Calu3 (cell line): ENCODE results near the gene RNF44. TPM values are rescaled to one million over a fixed set of nuclear protein-coding genes. Genes with fewer than 3 reads are reported as not detected.

Source experiments
- BruUV-seq: library from RNA; stranded (reverse); fragments of 400-500 nt; replicated peaks from 2 replicates; lab custom pipeline; 2021; lab: Mats Ljungman, UMichigan
- CTCF ChIA-PET: fragments of 300-600 bp; sonication (Branson Sonifier 250); formaldehyde crosslinking; loops from one replicate; lab custom pipeline; 2022; ENCODE audit warnings: antibody characterized with exemption; lab: Charles Lee
- DNase-seq: peaks from one replicate; pipeline ENCODE4 v3.0.0; 2022
- H3K27ac Mint-ChIP-seq: one replicate; pipeline ENCODE4 v1.8.0; 2022; ENCODE audit warnings: mixed read lengths; ENCODE audit not compliant: unreplicated experiment
- H3K27me3 Mint-ChIP-seq: one replicate; pipeline ENCODE4 v1.8.0; 2022; ENCODE audit warnings: mixed read lengths; ENCODE audit not compliant: unreplicated experiment
- H3K36me3 Mint-ChIP-seq: one replicate; pipeline ENCODE4 v1.8.0; 2022; ENCODE audit warnings: mild to moderate bottlenecking, moderate library complexity, mixed read lengths; ENCODE audit not compliant: insufficient read depth, unreplicated experiment
- H3K4me1 Mint-ChIP-seq: one replicate; pipeline ENCODE4 v1.8.0; 2022; ENCODE audit warnings: mild to moderate bottlenecking, low read depth, mixed read lengths; ENCODE audit not compliant: unreplicated experiment
- H3K4me3 Mint-ChIP-seq: one replicate; pipeline ENCODE4 v1.8.0; 2022; ENCODE audit warnings: mild to moderate bottlenecking, low read depth, moderate library complexity, mixed read lengths; ENCODE audit not compliant: unreplicated experiment
- H3K9me3 Mint-ChIP-seq: one replicate; pipeline ENCODE4 v1.8.0; 2022; ENCODE audit warnings: low read depth, mixed read lengths; ENCODE audit not compliant: unreplicated experiment
- intact Hi-C: fragments of 100-400 bp; cut with micrococcal nuclease; formaldehyde crosslinking; loops from one replicate; pipeline ENCODE4 v1.10.0; 2022; ENCODE audit not compliant: unreplicated experiment
- total RNA-seq: library from RNA; stranded (reverse); gene quantifications from 2 replicates; pipeline ENCODE4 v1.2.3, GENCODE V29; 2022
- TF ChIP-seq, protein P1 (sequence below): fragments of 200-600 bp; IDR thresholded peaks from one replicate; pipeline ENCODE4 v1.8.0; 2022; ENCODE audit warnings: antibody characterized with exemption; ENCODE audit not compliant: unreplicated experiment

RNF44 gene
- total RNA-seq, 1 experiment from 2014 or later: 82.3 TPM

DNA sequence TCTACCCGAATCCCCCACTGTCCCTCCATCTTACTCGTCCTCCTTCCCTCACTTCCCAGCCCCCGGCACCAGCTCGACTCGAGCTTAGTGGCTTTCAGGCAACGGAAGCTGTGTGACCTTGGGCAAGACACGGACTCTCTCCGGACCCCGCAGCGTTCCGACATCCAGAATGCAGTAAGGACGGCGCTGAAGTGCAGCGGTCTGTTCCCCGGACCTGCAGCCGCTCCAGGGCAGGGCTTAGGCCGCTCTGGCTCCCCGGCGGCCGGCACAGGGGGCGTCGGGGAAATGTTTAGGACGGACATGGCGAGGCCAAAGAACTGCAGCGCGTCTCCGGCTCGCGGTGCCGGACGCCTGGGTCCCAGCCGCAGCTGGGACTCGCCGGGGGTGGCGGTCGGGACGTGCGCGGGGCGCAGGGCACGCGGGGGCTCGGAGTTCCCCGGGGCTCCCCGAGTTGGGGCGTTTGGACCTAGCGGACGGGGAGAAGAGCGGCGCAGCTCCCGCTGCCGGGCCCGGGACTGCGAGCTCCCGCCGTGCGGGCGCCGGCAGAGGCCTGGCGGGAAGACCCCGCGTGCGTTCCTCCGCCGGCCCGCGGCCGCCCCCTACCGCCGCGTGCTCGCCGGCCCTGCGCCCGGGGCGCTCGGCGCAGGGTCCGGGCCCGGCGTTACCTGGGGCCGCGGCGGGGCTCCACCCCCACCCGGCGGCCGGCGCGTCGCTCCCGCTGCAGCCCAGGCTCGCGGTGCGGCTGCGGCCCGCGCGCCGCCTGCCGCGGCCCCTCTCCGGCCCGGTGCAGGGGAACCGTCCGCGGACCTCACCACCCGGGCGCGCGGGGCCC, 5.6 kb upstream of the RNF44 start:
- Mint-ChIP-seq H3K4me3 (peak overlapping the region; percentile 84), H3K27me3 (no peaks in the 10 kb centered on the region), H3K9me3 (no peaks in the 10 kb centered on the region), H3K27ac (peak overlapping the region; percentile 82), H3K4me1 (peaks cover 81% of the 10 kb centered on the region), H3K36me3 (peaks cover 66% of the 10 kb centered on the region)
- intact Hi-C loops: loop anchor here (5.0 kb wide), 1 partner anchor 69 kb away; the partner anchor contains the start of gene GPRIN1
- peak; percentile 71 for DNase-seq
- no TSS peak for BruUV-seq
- TF ChIP-seq, protein P1, sequence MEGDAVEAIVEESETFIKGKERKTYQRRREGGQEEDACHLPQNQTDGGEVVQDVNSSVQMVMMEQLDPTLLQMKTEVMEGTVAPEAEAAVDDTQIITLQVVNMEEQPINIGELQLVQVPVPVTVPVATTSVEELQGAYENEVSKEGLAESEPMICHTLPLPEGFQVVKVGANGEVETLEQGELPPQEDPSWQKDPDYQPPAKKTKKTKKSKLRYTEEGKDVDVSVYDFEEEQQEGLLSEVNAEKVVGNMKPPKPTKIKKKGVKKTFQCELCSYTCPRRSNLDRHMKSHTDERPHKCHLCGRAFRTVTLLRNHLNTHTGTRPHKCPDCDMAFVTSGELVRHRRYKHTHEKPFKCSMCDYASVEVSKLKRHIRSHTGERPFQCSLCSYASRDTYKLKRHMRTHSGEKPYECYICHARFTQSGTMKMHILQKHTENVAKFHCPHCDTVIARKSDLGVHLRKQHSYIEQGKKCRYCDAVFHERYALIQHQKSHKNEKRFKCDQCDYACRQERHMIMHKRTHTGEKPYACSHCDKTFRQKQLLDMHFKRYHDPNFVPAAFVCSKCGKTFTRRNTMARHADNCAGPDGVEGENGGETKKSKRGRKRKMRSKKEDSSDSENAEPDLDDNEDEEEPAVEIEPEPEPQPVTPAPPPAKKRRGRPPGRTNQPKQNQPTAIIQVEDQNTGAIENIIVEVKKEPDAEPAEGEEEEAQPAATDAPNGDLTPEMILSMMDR: no peak
- CTCF ChIA-PET: interaction anchor here (0.6 to 1.1 kb wide), 2 partner anchors 58 to 94 kb away, joined by 3 read pairs; partner anchors contain the start of gene FAF2

DNA sequence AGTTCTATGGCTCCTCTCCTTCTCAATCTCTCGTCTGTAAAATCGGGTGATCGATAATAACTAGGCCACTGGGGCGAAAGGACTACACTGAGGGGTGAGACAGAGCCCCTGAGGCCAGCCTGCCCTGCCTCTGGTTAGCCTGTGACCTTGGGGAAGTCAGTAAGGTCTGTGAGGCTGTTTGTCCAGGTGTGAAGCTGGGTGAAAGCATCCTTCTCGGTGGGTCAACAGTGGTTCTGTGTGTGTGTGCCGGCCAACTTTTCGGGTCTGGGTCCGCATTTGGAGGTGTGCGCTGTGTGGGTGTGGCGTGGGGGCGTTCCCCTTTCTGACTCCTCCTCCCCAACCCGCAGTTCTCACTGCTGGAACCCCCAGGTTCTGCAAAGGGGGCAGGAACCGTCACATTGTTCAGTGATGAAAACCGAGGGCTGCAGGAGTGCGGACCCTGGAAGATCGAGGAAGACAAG, 5.0 kb upstream of the RNF44 start:
- Mint-ChIP-seq H3K4me1 (peaks cover 78% of the 10 kb centered on the region), H3K9me3 (no peaks in the 10 kb centered on the region), H3K27me3 (no peaks in the 10 kb centered on the region), H3K4me3 (peak overlapping the region; percentile 84), H3K27ac (peak overlapping the region; percentile 82), H3K36me3 (peaks cover 72% of the 10 kb centered on the region)
- CTCF ChIA-PET: interaction anchor here (1.1 kb wide), 1 partner anchor 94 kb away, joined by 3 read pairs; the partner anchor contains the start of gene FAF2
- TF ChIP-seq, protein P1: no peak
- intact Hi-C loops: loop anchor here (5.0 kb wide), 1 partner anchor 70 kb away; the partner anchor contains the start of gene GPRIN1
- TSS peak; percentile 10 for BruUV-seq
- DNase-seq: no peak

DNA sequence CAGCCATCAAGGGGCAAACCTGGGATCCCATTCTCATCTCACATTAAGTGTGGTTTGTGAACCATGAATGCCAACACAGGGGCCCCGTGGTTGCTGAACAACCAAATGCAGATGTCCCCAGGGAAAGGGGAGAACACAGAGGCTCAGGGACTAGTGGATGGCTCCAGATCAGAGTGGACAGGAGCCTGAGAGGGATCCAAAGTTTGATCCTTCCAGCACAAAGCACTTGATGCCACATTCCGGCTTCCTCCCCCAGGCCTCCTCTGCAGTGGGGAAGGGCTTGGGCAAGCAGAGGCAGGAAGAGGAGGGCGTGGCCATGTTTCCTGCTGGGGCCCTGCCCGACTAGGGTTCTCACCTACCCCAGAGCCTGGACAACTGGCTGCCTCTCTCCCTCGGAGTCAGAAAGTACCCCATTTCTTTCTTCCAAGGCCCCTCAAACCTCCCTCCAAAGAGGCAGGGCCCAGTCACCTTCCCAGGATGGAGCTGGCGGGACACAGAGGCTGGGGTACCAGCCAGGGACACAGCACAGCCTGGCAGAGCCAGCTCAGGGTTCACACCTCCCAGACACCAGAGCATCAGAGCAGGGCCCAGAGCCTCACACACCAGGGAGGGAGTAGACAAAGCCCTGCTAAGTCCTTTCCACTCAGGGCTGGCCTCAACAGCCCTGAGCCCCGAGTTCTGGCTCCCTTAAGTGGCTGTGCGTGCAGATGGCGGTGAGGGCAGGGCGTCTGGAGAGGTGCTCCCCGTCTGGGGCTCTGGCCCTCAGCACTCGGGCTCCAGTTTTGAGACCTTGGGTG, 4.3 kb upstream of the RNF44 start:
- peak overlapping the region; percentile 84 for H3K4me3 Mint-ChIP-seq
- CTCF ChIA-PET: no interaction called here
- H3K9me3 Mint-ChIP-seq: no peaks in the 10 kb centered on the region
- intact Hi-C loops: loop anchor here (5.0 kb wide), 1 partner anchor 71 kb away; the partner anchor contains the start of gene GPRIN1
- H3K36me3 Mint-ChIP-seq: peaks cover 79% of the 10 kb centered on the region
- H3K4me1 Mint-ChIP-seq: peaks cover 76% of the 10 kb centered on the region
- H3K27me3 Mint-ChIP-seq: no peaks in the 10 kb centered on the region
- no TSS peak for BruUV-seq
- DNase-seq: peak; percentile 72
- peak overlapping the region; percentile 82 for H3K27ac Mint-ChIP-seq
- TF ChIP-seq, protein P1: no peak

DNA sequence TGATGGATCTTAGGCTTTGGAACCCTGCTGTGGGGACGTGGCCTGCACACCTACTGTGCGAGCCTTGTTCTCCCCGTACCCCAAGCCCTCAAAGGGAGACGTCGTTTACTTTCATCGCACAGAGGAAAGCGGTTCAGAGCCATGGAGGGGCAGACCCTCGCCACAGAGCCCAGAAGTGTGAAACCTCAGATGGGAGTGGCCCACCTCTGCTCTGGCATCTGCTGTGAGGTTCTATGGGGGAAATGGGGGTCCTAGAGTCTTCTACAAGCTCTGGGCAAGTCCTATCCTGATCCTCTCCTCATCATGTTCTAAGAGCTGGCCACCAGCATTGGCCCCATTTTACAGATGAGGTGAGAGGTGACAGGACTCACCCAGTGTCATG, 3.7 kb upstream of the RNF44 start:
- no peak for DNase-seq
- H3K9me3 Mint-ChIP-seq: no peaks in the 10 kb centered on the region
- peaks cover 71% of the 10 kb centered on the region for H3K4me1 Mint-ChIP-seq
- TF ChIP-seq, protein P1: no peak
- BruUV-seq: no TSS peak
- CTCF ChIA-PET: no interaction called here
- H3K36me3 Mint-ChIP-seq: peaks cover 80% of the 10 kb centered on the region
- no peaks in the 10 kb centered on the region for H3K27me3 Mint-ChIP-seq
- no peak overlapping the region for H3K4me3 Mint-ChIP-seq
- peak overlapping the region; percentile 19 for H3K27ac Mint-ChIP-seq
- intact Hi-C loops: loop anchor here (5.0 kb wide), 1 partner anchor 71 kb away; the partner anchor contains the start of gene GPRIN1
